ENCODE measurements around the gene MYEOV.

Gene MYEOV

DNA sequence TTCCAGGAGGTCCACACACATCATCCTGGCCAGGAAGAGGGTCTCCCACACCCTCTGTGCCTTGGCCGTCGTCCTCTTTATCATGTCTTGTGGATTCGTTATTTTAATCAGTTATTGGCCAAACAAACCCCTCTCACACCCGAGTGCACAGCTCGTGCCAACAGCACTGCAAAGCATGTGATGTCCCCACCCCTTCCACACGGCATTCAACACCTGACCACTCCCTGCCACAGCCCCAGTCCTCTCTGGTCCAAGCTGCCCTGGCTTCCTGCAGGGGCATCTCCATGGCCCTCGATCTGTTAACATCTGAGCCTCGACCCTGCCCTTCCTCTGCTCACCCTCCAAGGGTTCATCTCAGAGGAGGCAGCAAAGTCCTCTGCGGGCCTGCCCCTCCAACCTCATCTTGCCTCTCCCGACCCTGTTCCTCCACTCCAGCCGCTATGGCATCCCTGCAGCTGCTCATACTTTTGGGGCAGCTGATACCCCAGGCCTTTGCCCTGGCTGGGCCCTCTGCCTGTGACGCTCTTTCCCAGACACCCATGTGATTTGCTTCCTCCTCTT, 14.0 kb downstream of the MYEOV start:
- Histone ChIP-seq H3K36me3 (ENCODE audit: insufficient read depth, low read length) (no peaks in the 10 kb centered on the region), H3K9me3 (replicated peaks; ENCODE audit: low read length) (no peaks in the 10 kb centered on the region), H3K4me3 (ENCODE audit: low read length) (no peak overlapping the region), H3K4me2 (ENCODE audit: low read length) (no peak overlapping the region), H3K4me1 (ENCODE audit: control insufficient read depth, insufficient read depth, low read length) (peaks cover 37% of the 10 kb centered on the region), H3K27me3 (ENCODE audit: control insufficient read depth, insufficient read depth, low read length) (no peaks in the 10 kb centered on the region), H3K9ac (ENCODE audit: low read depth, low read length) (no peak overlapping the region)

DNA sequence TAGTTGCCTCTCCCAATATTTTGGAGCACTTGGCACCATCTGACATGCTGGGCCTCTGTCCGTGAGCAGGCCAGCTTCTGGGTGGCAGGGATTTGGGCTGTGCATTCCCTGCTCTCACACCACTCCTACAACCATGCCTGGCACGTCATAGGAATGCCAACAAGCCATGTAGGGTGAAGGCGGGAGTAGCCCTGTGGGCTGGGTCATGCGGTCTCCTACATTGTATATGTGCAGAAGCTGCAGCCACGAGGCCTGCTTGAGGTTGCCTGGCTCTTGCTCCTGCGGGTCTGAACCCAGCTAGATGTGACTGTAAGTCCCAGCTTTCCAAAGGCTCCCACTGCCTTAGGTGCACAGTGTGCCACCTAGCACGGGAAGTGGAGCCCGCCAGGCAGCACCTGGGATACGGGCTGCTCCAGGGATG, 14.5 kb downstream of the MYEOV start:
- Histone ChIP-seq H3K27me3 (ENCODE audit: control insufficient read depth, insufficient read depth, low read length) (no peaks in the 10 kb centered on the region), H3K9ac (ENCODE audit: low read depth, low read length) (no peak overlapping the region), H3K9me3 (replicated peaks; ENCODE audit: low read length) (no peaks in the 10 kb centered on the region), H3K4me1 (ENCODE audit: control insufficient read depth, insufficient read depth, low read length) (peaks cover 38% of the 10 kb centered on the region), H3K4me3 (ENCODE audit: low read length) (no peak overlapping the region), H3K4me2 (ENCODE audit: low read length) (no peak overlapping the region), H3K36me3 (ENCODE audit: insufficient read depth, low read length) (no peaks in the 10 kb centered on the region)

DNA sequence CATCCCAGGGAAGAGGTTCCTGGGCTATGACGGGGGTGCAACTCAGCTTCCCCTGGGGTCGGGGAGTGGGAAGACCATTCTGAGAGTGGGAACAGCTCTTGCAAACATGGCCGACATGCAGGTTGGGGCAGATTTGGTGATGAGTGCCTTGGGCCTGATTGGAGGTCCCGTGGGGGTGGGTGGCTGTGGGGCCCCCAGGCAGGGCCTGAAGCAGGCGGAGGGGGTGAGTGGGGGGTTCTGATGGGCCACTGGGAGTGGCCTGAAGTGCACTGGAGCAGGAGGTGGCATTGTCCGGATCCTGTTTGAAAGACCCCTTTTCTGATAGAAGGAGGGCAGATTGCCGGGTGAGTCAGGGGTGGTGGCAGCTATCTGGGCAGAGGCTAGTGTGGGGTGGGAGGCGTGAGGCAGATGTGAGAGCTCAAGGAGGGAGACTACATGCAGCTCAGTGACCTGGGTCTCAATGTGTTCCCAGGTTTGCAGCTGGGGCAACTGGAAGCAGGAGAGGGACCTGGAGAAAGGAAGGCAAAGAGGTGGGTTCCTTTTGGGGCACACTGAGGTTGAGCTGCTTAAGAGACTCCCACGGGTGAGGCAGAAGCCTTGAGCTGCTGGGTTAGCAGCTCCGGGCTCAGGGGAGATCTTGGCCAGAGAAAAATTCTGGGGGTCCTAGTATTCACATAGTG, 15.1 kb downstream of the MYEOV start:
- H3K9ac ChIP-seq (ENCODE audit: low read depth, low read length) = peak overlapping the region; percentile 62
- H3K36me3 ChIP-seq (ENCODE audit: insufficient read depth, low read length) = no peaks in the 10 kb centered on the region
- H3K9me3 ChIP-seq (replicated peaks; ENCODE audit: low read length) = no peaks in the 10 kb centered on the region
- no peaks in the 10 kb centered on the region for H3K27me3 ChIP-seq (ENCODE audit: control insufficient read depth, insufficient read depth, low read length)
- H3K4me2 ChIP-seq (ENCODE audit: low read length) = no peak overlapping the region
- peaks cover 38% of the 10 kb centered on the region for H3K4me1 ChIP-seq (ENCODE audit: control insufficient read depth, insufficient read depth, low read length)
- no peak overlapping the region for H3K4me3 ChIP-seq (ENCODE audit: low read length)

- no peak overlapping the region for H3K4me3 ChIP-seq (ENCODE audit: low read length)
- H3K36me3 ChIP-seq (ENCODE audit: insufficient read depth, low read length) = no peaks in the 10 kb centered on the region
- H3K9me3 ChIP-seq (replicated peaks; ENCODE audit: low read length) = no peaks in the 10 kb centered on the region
- H3K9ac ChIP-seq (ENCODE audit: low read depth, low read length) = peak overlapping the region; percentile 62
- H3K27me3 ChIP-seq (ENCODE audit: control insufficient read depth, insufficient read depth, low read length) = no peaks in the 10 kb centered on the region
- H3K4me2 ChIP-seq (ENCODE audit: low read length) = no peak overlapping the region
- peaks cover 38% of the 10 kb centered on the region for H3K4me1 ChIP-seq (ENCODE audit: control insufficient read depth, insufficient read depth, low read length)
Observed at GRCh38 chr11:69309631-69310280, 15.8 kb downstream of the MYEOV start.

DNA sequence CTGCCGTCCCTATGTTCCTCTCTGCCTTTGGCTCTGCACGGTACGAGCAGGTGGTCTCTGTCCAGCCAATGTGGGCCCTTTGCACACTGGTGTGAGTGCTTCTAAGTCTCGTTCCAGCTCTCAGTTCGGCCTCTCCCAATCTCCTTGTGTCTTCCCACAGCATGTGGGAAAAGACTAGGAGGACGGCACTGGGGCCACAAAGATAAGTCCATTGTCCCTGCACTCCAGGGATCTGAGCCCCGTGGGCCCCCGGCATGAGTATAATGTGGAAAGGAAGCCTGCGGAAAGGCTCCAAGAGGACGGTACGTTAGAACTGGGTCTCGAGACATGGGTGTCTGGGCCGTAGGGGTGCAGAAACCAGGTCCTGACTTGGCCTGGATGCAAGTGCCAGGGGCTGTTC, 16.4 kb downstream of the MYEOV start:
- H3K4me2 ChIP-seq (ENCODE audit: low read length) = no peak overlapping the region
- peak overlapping the region; percentile 62 for H3K9ac ChIP-seq (ENCODE audit: low read depth, low read length)
- peaks cover 38% of the 10 kb centered on the region for H3K4me1 ChIP-seq (ENCODE audit: control insufficient read depth, insufficient read depth, low read length)
- H3K4me3 ChIP-seq (ENCODE audit: low read length) = no peak overlapping the region
- no peaks in the 10 kb centered on the region for H3K27me3 ChIP-seq (ENCODE audit: control insufficient read depth, insufficient read depth, low read length)
- H3K9me3 ChIP-seq (replicated peaks; ENCODE audit: low read length) = no peaks in the 10 kb centered on the region
- H3K36me3 ChIP-seq (ENCODE audit: insufficient read depth, low read length) = no peaks in the 10 kb centered on the region

GRCh38 chr11:69310934-69311766, 17.2 kb downstream of the MYEOV start:
- Histone ChIP-seq H3K9ac (ENCODE audit: low read depth, low read length) (no peak overlapping the region), H3K4me1 (ENCODE audit: control insufficient read depth, insufficient read depth, low read length) (peaks cover 38% of the 10 kb centered on the region), H3K36me3 (ENCODE audit: insufficient read depth, low read length) (no peaks in the 10 kb centered on the region), H3K27me3 (ENCODE audit: control insufficient read depth, insufficient read depth, low read length) (no peaks in the 10 kb centered on the region), H3K9me3 (replicated peaks; ENCODE audit: low read length) (no peaks in the 10 kb centered on the region), H3K4me2 (ENCODE audit: low read length) (no peak overlapping the region), H3K4me3 (ENCODE audit: low read length) (no peak overlapping the region)

GRCh38 chr11:69311767-69312385, 17.9 kb downstream of the MYEOV start:
- Histone ChIP-seq H3K4me1 (ENCODE audit: control insufficient read depth, insufficient read depth, low read length) (peaks cover 38% of the 10 kb centered on the region), H3K9ac (ENCODE audit: low read depth, low read length) (peak overlapping the region; percentile 39), H3K9me3 (replicated peaks; ENCODE audit: low read length) (no peaks in the 10 kb centered on the region), H3K27me3 (ENCODE audit: control insufficient read depth, insufficient read depth, low read length) (no peaks in the 10 kb centered on the region), H3K36me3 (ENCODE audit: insufficient read depth, low read length) (no peaks in the 10 kb centered on the region), H3K4me2 (ENCODE audit: low read length) (no peak overlapping the region), H3K4me3 (ENCODE audit: low read length) (no peak overlapping the region)

- H3K9me3 ChIP-seq (replicated peaks; ENCODE audit: low read length) = no peaks in the 10 kb centered on the region
- H3K9ac ChIP-seq (ENCODE audit: low read depth, low read length) = peak overlapping the region; percentile 39
- H3K27me3 ChIP-seq (ENCODE audit: control insufficient read depth, insufficient read depth, low read length) = no peaks in the 10 kb centered on the region
- H3K4me1 ChIP-seq (ENCODE audit: control insufficient read depth, insufficient read depth, low read length) = peaks cover 43% of the 10 kb centered on the region
- H3K4me2 ChIP-seq (ENCODE audit: low read length) = no peak overlapping the region
- H3K36me3 ChIP-seq (ENCODE audit: insufficient read depth, low read length) = no peaks in the 10 kb centered on the region
- no peak overlapping the region for H3K4me3 ChIP-seq (ENCODE audit: low read length)
Observed at GRCh38 chr11:69312453-69313404, 18.8 kb downstream of the MYEOV start.

- H3K27me3 ChIP-seq (ENCODE audit: control insufficient read depth, insufficient read depth, low read length) = no peaks in the 10 kb centered on the region
- peaks cover 49% of the 10 kb centered on the region for H3K4me1 ChIP-seq (ENCODE audit: control insufficient read depth, insufficient read depth, low read length)
- no peak overlapping the region for H3K4me3 ChIP-seq (ENCODE audit: low read length)
- H3K4me2 ChIP-seq (ENCODE audit: low read length) = no peak overlapping the region
- no peaks in the 10 kb centered on the region for H3K9me3 ChIP-seq (replicated peaks; ENCODE audit: low read length)
- H3K9ac ChIP-seq (ENCODE audit: low read depth, low read length) = no peak overlapping the region
- H3K36me3 ChIP-seq (ENCODE audit: insufficient read depth, low read length) = no peaks in the 10 kb centered on the region
Observed at GRCh38 chr11:69313992-69314391, 20.0 kb downstream of the MYEOV start.

DNA sequence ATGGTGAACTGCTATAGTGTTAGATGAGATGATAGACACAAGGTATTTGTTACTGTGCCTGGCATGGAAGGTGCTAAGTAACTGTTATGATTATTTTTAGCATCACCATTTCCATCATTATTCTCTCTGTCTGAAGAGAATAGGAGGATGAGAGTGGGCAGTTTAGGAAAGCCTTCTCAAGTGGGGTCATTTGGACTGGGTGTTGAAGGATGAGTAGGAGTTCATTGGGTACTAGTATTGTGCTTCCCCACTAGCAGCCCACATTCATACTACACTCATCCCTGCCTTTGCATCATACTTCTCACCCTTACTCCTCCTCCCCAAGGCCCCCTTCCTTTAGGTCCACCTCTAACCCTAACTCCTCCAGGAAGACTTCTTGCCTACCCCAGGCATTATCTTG, 20.6 kb downstream of the MYEOV start:
- no peaks in the 10 kb centered on the region for H3K27me3 ChIP-seq (ENCODE audit: control insufficient read depth, insufficient read depth, low read length)
- no peak overlapping the region for H3K4me2 ChIP-seq (ENCODE audit: low read length)
- H3K4me1 ChIP-seq (ENCODE audit: control insufficient read depth, insufficient read depth, low read length) = peaks cover 44% of the 10 kb centered on the region
- H3K9ac ChIP-seq (ENCODE audit: low read depth, low read length) = no peak overlapping the region
- no peak overlapping the region for H3K4me3 ChIP-seq (ENCODE audit: low read length)
- H3K9me3 ChIP-seq (replicated peaks; ENCODE audit: low read length) = no peaks in the 10 kb centered on the region
- H3K36me3 ChIP-seq (ENCODE audit: insufficient read depth, low read length) = no peaks in the 10 kb centered on the region
